ENCODE data around the gene SEPTIN2. TPM values are rescaled to one million over a fixed set of nuclear protein-coding genes. Genes with fewer than 3 reads are reported as not detected.
"Not testable (repeated sequence)": the region's sequence is repeated elsewhere in the genome, so short reads cannot be mapped to it uniquely, and the experiment has no call there.

The SEPTIN2 gene
- total RNA-seq, 2 experiments from 2014 or later = 282 to 290 TPM

GRCh38 chr2:241309684-241310117, 6.0 kb upstream of the SEPTIN2 start:
- H3K27ac Mint-ChIP-seq = peak overlapping the region; percentile 69
- no peaks in the 10 kb centered on the region for H3K27me3 Mint-ChIP-seq
- DNase-seq = peak; percentile 79
- no peaks in the 10 kb centered on the region for H3K9me3 Mint-ChIP-seq
- ChIA-PET CTCF (no interaction called here), POLR2A (interaction anchor here (1.7 kb wide), 1 partner anchor 11 kb away, joined by 6 read pairs; no protein-coding TSS in a partner anchor)
- peak overlapping the region; percentile 6 for H3K4me3 Mint-ChIP-seq
- H3K4me1 Mint-ChIP-seq = peaks cover 77% of the 10 kb centered on the region
- H3K36me3 Mint-ChIP-seq (ENCODE audit: low read depth) = peaks cover 12% of the 10 kb centered on the region

DNA sequence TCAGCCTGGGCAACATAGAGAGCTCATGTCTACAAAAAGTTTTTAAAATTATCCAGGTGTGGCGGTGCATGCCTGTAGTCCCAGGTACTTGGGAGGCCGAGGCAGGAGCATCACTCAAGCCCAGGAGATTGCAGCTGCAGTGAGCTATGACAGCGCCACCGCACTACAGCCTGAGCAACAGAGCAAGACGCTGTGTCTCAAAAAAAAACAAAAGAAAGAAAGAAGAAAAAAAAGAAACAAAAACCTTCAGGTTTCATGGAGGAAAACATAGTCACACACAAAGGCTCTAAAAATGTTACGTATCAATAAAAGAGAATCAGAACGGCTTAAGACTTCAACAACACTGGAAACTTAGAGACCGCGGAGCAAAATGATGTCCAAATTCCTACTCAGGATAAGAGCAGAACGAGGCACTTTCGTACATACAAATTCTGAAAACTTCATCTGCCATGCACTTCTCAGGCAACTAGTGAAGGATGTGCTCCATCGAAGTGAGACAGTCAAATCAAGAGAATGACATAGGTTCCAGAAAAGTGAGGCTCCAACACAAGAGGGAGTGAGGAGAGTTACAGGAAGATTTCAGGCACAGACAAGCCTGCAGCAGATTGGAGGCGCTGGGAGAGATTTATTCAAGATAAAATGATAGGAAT, 4.7 kb upstream of the SEPTIN2 start:
- Mint-ChIP-seq H3K4me1 (peaks cover 68% of the 10 kb centered on the region), H3K36me3 (ENCODE audit: low read depth) (peaks cover 17% of the 10 kb centered on the region), H3K27ac (no peak overlapping the region), H3K4me3 (no peak overlapping the region), H3K9me3 (no peaks in the 10 kb centered on the region), H3K27me3 (no peaks in the 10 kb centered on the region)
- ChIA-PET CTCF (no interaction called here), POLR2A (interaction anchor here (1.7 to 1.9 kb wide), 2 partner anchors 12 to 376 kb away, joined by 4 to 6 read pairs; partner anchors contain the start of gene DTYMK)
- DNase-seq = no peak

DNA sequence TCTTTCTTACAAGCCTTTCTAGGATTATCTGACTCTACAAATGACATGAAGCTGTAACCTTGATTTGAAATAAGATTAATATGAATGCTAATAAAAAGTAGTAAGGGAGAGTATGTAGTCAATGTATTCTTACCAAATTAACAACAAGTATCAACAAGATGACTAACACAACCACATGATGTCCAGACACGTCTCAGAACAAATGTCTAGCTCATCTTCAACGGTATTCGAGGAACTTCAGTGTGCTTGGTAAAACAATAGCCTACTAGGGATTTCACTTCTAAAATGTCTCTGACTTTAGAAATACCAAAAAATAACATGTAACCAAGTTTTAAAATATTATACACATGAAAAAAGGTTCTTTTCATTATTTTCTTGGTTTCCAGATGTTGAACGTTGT, 3.6 kb upstream of the SEPTIN2 start:
- ChIA-PET CTCF (no interaction called here), POLR2A (interaction anchor here (1.9 kb wide), 1 partner anchor 375 kb away, joined by 4 read pairs; the partner anchor contains the start of gene DTYMK)
- no peaks in the 10 kb centered on the region for H3K27me3 Mint-ChIP-seq
- H3K4me1 Mint-ChIP-seq = peaks cover 66% of the 10 kb centered on the region
- H3K4me3 Mint-ChIP-seq = no peak overlapping the region
- H3K9me3 Mint-ChIP-seq = no peaks in the 10 kb centered on the region
- H3K36me3 Mint-ChIP-seq (ENCODE audit: low read depth) = peaks cover 22% of the 10 kb centered on the region
- no peak for DNase-seq
- H3K27ac Mint-ChIP-seq = no peak overlapping the region

DNA sequence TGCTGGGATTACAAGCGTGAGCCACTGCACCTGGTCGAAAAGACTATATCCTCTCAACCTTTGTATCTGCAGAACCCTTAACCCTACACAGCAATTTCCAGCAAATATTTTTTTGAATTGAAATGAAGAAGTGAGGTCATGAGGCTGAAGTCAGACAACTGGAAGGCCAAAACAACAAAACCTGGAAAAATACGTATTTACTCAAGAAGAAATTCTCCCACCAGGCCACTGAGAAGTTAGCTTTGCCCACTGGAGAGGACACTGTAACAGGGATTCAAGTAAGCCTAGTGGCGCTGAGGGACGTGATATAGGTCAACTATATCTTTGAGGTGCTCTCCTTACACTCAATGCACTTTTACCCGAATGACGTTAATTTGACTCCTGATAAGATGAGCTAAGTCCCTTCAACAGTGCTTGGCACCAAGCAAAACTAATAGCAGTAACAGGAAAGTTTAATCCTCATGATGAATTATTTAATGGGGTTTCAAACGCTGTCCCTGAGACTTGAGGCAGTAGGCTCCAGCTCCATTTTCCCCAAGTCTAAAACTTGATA, 2.1 kb upstream of the SEPTIN2 start:
- H3K4me3 Mint-ChIP-seq = peak overlapping the region; percentile 100
- H3K36me3 Mint-ChIP-seq (ENCODE audit: low read depth) = peaks cover 29% of the 10 kb centered on the region
- no peaks in the 10 kb centered on the region for H3K9me3 Mint-ChIP-seq
- POLR2A ChIA-PET = interaction anchor here (0.8 to 4.1 kb wide), 10 partner anchors 8 to 388 kb away, joined by 3 to 52 read pairs (median 6); partner anchors contain the start of genes ING5, PASK and PPP1R7
- H3K27ac Mint-ChIP-seq = peak overlapping the region; percentile 100
- no peak for DNase-seq
- CTCF ChIA-PET = interaction anchor here (0.9 kb wide), 1 partner anchor 235 kb away, joined by 3 read pairs; no protein-coding TSS in a partner anchor
- no peaks in the 10 kb centered on the region for H3K27me3 Mint-ChIP-seq
- peaks cover 69% of the 10 kb centered on the region for H3K4me1 Mint-ChIP-seq

DNA sequence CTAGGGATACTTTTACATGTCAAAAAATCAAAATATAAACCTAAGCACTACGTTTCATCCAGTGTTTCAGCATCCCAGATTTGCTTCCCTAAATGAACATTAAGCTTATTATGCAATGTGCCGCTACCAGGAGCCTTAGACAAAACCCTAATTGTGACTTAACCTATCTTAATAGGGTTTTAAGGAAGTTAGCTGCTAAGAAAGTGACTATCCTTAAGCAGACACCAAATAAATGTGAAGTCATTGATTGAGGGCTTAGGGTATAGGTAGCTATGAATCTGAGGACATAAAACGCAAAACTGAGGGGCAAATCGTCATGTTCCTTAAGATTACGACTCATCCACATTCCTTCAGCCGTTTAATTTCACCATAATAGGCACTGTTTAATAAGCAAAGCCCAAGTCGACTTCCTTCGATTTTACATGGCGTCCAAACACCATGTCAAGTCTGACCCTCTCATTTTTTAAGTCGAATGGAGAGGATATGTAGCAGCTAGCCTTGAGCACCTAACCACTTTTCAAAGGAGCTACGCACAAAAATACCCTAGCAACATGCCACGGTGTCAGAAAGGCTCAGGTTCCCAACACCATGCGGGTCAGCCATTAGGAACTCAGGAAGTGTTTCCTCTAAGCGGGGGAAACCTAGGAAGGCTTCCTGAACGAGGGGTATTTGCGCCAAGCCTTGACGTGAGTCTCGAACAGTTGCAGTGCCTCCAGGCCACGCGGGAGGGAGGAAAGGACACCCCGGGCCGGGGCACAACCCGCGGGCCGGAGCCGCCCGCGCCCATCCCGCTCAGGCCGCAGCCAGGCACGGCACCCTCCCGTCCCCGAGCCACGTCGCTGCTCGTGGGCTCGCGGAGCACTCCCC, 1.3 kb upstream of the SEPTIN2 start:
- POLR2A ChIA-PET = interaction anchor here (0.6 to 4.1 kb wide), 35 partner anchors 7 to 753 kb away, joined by 3 to 52 read pairs (median 5); partner anchors contain the start of genes ATG4B, D2HGDH, DTYMK and ING5
- Mint-ChIP-seq H3K27me3 (no peaks in the 10 kb centered on the region), H3K9me3 (no peaks in the 10 kb centered on the region), H3K4me3 (peak overlapping the region; percentile 100), H3K27ac (peak overlapping the region; percentile 100), H3K36me3 (ENCODE audit: low read depth) (peaks cover 29% of the 10 kb centered on the region), H3K4me1 (peaks cover 68% of the 10 kb centered on the region)
- no peak for DNase-seq
- CTCF ChIA-PET = interaction anchor here (0.9 to 1.5 kb wide), 4 partner anchors 22 to 236 kb away, joined by 3 read pairs; no protein-coding TSS in a partner anchor

DNA sequence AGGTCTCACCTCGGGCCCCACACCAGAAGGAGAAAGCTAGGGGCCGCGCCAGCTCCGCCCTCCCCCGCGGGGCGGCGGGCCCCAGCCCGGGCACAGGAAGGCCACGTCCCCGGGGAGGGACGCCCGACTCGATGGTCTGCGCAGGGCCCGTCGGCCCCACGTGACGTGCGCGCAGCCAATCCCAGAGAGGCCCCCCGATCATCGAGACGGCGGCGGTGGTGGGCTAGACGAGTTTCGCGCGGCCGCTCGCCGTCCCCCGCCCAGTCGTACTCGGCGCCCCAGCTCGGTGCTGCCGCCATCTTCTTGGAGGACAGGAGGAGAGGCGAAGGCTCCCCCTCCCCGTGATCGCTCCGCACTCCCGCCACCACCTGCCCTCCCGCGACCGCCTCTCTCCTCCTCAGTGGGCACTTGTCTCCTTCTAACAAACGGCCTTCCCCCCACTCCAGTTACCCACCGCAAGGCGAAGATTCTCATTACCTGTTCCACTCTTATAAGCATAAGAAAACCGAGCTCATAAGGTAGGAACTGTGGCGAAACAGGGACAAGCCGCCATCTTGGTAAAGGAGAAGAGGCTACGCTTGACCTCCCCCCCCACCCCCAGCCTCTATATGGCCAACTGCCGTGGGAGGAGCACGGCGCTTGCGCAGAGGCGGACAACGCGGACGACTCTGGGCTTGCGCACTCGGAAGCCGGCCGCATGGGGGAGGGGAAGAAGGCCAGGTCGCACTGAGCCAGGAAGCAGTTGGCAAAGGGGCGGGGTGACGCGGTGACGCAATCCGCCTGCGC, 439 bp upstream of the SEPTIN2 start, which contains the start of gene HDLBP:
HDLBP (minus strand) TSS at position 580 of the 786 bp plus-strand sequence. CDS start 48,803 bp downstream, outside the sequence.
- POLR2A ChIA-PET = interaction anchor here (0.6 to 4.1 kb wide), 41 partner anchors 9 to 754 kb away, joined by 3 to 52 read pairs (median 4); partner anchors contain the start of genes ATG4B, D2HGDH, DTYMK and ING5
- DNase-seq = peak; percentile 100
- H3K4me1 Mint-ChIP-seq = peaks cover 69% of the 10 kb centered on the region
- CTCF ChIA-PET = interaction anchor here (1.0 to 1.7 kb wide), 4 partner anchors 23 to 387 kb away, joined by 3 read pairs; partner anchors contain the start of gene ING5
- H3K4me3 Mint-ChIP-seq = peak within 1 kb of the TSS; percentile 100
- peaks cover 37% of the 10 kb centered on the region for H3K36me3 Mint-ChIP-seq (ENCODE audit: low read depth)
- peak within 1 kb of the TSS; percentile 100 for H3K27ac Mint-ChIP-seq
- H3K27me3 Mint-ChIP-seq = no peaks in the 10 kb centered on the region
- H3K9me3 Mint-ChIP-seq = no peaks in the 10 kb centered on the region

- DNase-seq = no peak
- H3K27ac Mint-ChIP-seq = peak overlapping the region; percentile 100
- ChIA-PET CTCF (interaction anchor here (0.9 to 1.7 kb wide), 2 partner anchors 385 to 751 kb away, joined by 3 read pairs; partner anchors contain the start of gene ING5), POLR2A (interaction anchor here (0.6 to 4.1 kb wide), 22 partner anchors 8 to 695 kb away, joined by 3 to 52 read pairs (median 5); partner anchors contain the start of genes DTYMK, ING5 and MTERF4)
- peaks cover 70% of the 10 kb centered on the region for H3K4me1 Mint-ChIP-seq
- peaks cover 50% of the 10 kb centered on the region for H3K36me3 Mint-ChIP-seq (ENCODE audit: low read depth)
- H3K4me3 Mint-ChIP-seq = peak overlapping the region; percentile 100
- no peaks in the 10 kb centered on the region for H3K9me3 Mint-ChIP-seq
- no peaks in the 10 kb centered on the region for H3K27me3 Mint-ChIP-seq
Measured at GRCh38 chr2:241316825-241317224, 1.1 kb downstream of the SEPTIN2 start.

- peaks cover 52% of the 10 kb centered on the region for H3K36me3 Mint-ChIP-seq (ENCODE audit: low read depth)
- H3K27ac Mint-ChIP-seq = peak overlapping the region; percentile 100
- no peaks in the 10 kb centered on the region for H3K27me3 Mint-ChIP-seq
- peak overlapping the region; percentile 100 for H3K4me3 Mint-ChIP-seq
- no peaks in the 10 kb centered on the region for H3K9me3 Mint-ChIP-seq
- no peak for DNase-seq
- ChIA-PET POLR2A (interaction anchor here (0.6 to 4.1 kb wide), 7 partner anchors 7 to 382 kb away, joined by 3 to 52 read pairs (median 17); no protein-coding TSS in a partner anchor), CTCF (no interaction called here)
- H3K4me1 Mint-ChIP-seq = peaks cover 68% of the 10 kb centered on the region
Measured at GRCh38 chr2:241317391-241317790, 1.7 kb downstream of the SEPTIN2 start.

- H3K9me3 Mint-ChIP-seq, CTCF ChIA-PET, H3K27ac Mint-ChIP-seq, H3K27me3 Mint-ChIP-seq, DNase-seq: not testable (repeated sequence)
- POLR2A ChIA-PET = interaction anchor here (0.8 to 1.7 kb wide), 4 partner anchors 11 to 753 kb away, joined by 3 read pairs; no protein-coding TSS in a partner anchor
- Mint-ChIP-seq H3K4me1 (peaks cover 62% of the 10 kb centered on the region), H3K36me3 (ENCODE audit: low read depth) (peaks cover 60% of the 10 kb centered on the region), H3K4me3 (peak overlapping the region; percentile 100)
Measured at GRCh38 chr2:241318830-241319229, 3.1 kb downstream of the SEPTIN2 start.

DNA sequence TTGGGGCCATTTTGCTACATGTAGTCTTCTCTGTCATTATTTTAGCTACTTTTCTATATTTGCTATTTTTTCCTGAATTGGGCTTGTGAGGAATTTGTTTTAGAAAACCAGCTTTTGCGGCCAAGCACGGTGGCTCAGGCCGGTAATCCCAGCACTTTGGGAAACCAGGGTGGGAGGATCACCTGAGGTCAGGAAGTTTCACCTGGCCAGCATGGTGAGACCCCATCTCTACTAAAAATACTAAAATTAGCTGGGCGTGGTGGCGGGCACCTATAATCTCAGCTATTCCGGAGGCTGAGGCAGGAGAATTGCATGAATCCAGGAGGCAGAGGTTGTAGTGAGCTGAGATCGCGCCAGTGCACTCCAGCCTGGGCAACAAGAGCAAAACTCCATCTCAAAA, 4.7 kb downstream of the SEPTIN2 start:
- no peak overlapping the region for H3K4me3 Mint-ChIP-seq
- H3K4me1 Mint-ChIP-seq = peaks cover 70% of the 10 kb centered on the region
- POLR2A ChIA-PET = no interaction called here
- CTCF ChIA-PET = no interaction called here
- peaks cover 70% of the 10 kb centered on the region for H3K36me3 Mint-ChIP-seq (ENCODE audit: low read depth)
- H3K27ac Mint-ChIP-seq = no peak overlapping the region
- DNase-seq = no peak
- no peaks in the 10 kb centered on the region for H3K9me3 Mint-ChIP-seq
- no peaks in the 10 kb centered on the region for H3K27me3 Mint-ChIP-seq

- CTCF ChIA-PET = no interaction called here
- peaks cover 70% of the 10 kb centered on the region for H3K4me1 Mint-ChIP-seq
- peak overlapping the region; percentile 66 for H3K27ac Mint-ChIP-seq
- H3K27me3 Mint-ChIP-seq = no peaks in the 10 kb centered on the region
- H3K9me3 Mint-ChIP-seq = no peaks in the 10 kb centered on the region
- H3K4me3 Mint-ChIP-seq = no peak overlapping the region
- no peak for DNase-seq
- POLR2A ChIA-PET = no interaction called here
- H3K36me3 Mint-ChIP-seq (ENCODE audit: low read depth) = peaks cover 72% of the 10 kb centered on the region
Measured at GRCh38 chr2:241321033-241321432, 5.3 kb downstream of the SEPTIN2 start.

GRCh38 chr2:241321886-241322285, 6.2 kb downstream of the SEPTIN2 start:
- no peak overlapping the region for H3K27ac Mint-ChIP-seq
- peaks cover 70% of the 10 kb centered on the region for H3K36me3 Mint-ChIP-seq (ENCODE audit: low read depth)
- no peak overlapping the region for H3K4me3 Mint-ChIP-seq
- H3K4me1 Mint-ChIP-seq = peaks cover 70% of the 10 kb centered on the region
- H3K27me3 Mint-ChIP-seq = no peaks in the 10 kb centered on the region
- DNase-seq = no peak
- CTCF ChIA-PET = no interaction called here
- POLR2A ChIA-PET = interaction anchor here (0.6 to 0.8 kb wide), 2 partner anchors 8 to 11 kb away, joined by 3 read pairs; no protein-coding TSS in a partner anchor
- no peaks in the 10 kb centered on the region for H3K9me3 Mint-ChIP-seq
